Small intestine (tissue), 7 donors: Measurements from ENCODE around the gene STARD13. TPM values are rescaled to one million over a fixed set of nuclear protein-coding genes. Genes with fewer than 3 reads are reported as not detected.
A peak's percentile ranks its signal among the peaks of the same experiment; 100 is the strongest.

Experiments used
- DNase-seq, 2 donors: peaks; one replicate each; pipeline versions ENCODE4 v3.0.0 to v3.0.0-alpha.2; 2013
- FAIRE-seq: peaks from 2 replicates; lab custom pipeline; 2012; peaks lifted over from hg19 to GRCh38; lab: Jason Lieb, UNC
- H3K27ac ChIP-seq, 3 donors: one replicate each; pipeline ENCODE4 v1.5.1; 2013; ENCODE audit warnings: low read length in 2 of 3, mild to moderate bottlenecking in 2 of 3, control low read depth in 1 of 3, inconsistent platforms in 1 of 3, low read depth in 1 of 3, moderate library complexity in 1 of 3
- H3K27me3 ChIP-seq, 3 donors: one replicate each; pipeline ENCODE4 v1.6.1; 2013; ENCODE audit warnings: low read length in 3 of 3, inconsistent platforms in 1 of 3; ENCODE audit not compliant: control insufficient read depth in 3 of 3, insufficient read depth in 3 of 3
- H3K36me3 ChIP-seq, 3 donors: one replicate each; pipeline ENCODE4 v1.6.1; 2013; ENCODE audit warnings: low read length in 3 of 3, inconsistent platforms in 1 of 3, low read depth in 1 of 3, mild to moderate bottlenecking in 1 of 3, moderate library complexity in 1 of 3; ENCODE audit not compliant: control insufficient read depth in 3 of 3, insufficient read depth in 2 of 3
- H3K4me1 ChIP-seq, 3 donors: one replicate each; pipeline ENCODE4 v1.6.1; 2013; ENCODE audit warnings: low read length in 2 of 3, inconsistent platforms in 1 of 3, low read depth in 1 of 3, mild to moderate bottlenecking in 1 of 3, moderate library complexity in 1 of 3; ENCODE audit not compliant: control insufficient read depth in 3 of 3, insufficient read depth in 2 of 3
- H3K4me3 ChIP-seq, 3 donors: one replicate each; pipeline ENCODE4 v1.5.1; 2013; ENCODE audit warnings: low read length in 3 of 3, control low read depth in 1 of 3, inconsistent platforms in 1 of 3, low read depth in 1 of 3, mild to moderate bottlenecking in 1 of 3, moderate library complexity in 1 of 3
- H3K9me3 ChIP-seq, 2 donors: one replicate each; pipeline ENCODE4 v1.6.1; 2013; ENCODE audit warnings: low read depth in 1 of 2, low read length in 1 of 2; ENCODE audit not compliant: control insufficient read depth in 2 of 2, insufficient read depth in 1 of 2
- WGBS, 3 donors: extraction: QIAGEN DNeasy Blood & Tissue Kit; methylation state at CpG; one replicate each; pipeline ENCODE4 v1.1.7; 2013; 5-methylcytosine and 5-hydroxymethylcytosine counted together
- polyA plus RNA-seq, 4 donors: library from polyadenylated mRNA; stranded (reverse) in 3 of 4; unstranded in 1 of 4; fragments of 200-250 nt in 3 of 4; fragments of 120-200 nt in 1 of 4; gene quantifications; one replicate each; pipeline versions ENCODE4 v1.2.1 to v1.2.3, GENCODE V29; 2013
- donor health status: healthy with polysubstance abuse.
- donor health status: control.
- donor health status: control.
- donor health status: Bipolar disorder and iron deficiency.
- donor health status: healthy.

STARD13 gene
- polyA plus RNA-seq, 4 donors, result 2.2 to 15.3 (median 5.0) TPM

DNA sequence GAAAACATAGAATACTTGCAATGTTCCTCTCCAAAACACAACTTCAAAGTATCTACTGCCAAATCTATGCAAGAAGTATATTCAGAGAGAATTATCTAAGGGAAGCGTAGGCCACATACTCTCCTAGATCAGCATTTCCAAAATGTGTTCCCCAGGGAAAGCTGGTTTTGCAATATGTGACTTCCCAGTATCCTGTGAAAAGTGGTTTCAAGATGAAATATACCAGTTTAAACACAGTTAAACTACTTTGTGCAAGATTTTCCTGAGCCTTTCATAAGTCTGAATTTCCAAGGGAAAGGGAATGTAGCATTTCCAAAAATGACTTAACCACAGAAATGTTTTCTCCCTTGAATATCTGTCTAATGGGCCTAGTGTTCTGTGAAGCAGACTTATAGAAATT, 7.6 kb downstream of the STARD13 start:
- Histone ChIP-seq H3K27ac (no peak overlapping the region), H3K4me1 (peaks cover 0 to 22% (median 3%) of the 10 kb centered on the region in 3 donors)
- WGBS, 3 donors, result 85 to 97% (median 95%) methylated on average over 1 of the region's 1 CpG

DNA sequence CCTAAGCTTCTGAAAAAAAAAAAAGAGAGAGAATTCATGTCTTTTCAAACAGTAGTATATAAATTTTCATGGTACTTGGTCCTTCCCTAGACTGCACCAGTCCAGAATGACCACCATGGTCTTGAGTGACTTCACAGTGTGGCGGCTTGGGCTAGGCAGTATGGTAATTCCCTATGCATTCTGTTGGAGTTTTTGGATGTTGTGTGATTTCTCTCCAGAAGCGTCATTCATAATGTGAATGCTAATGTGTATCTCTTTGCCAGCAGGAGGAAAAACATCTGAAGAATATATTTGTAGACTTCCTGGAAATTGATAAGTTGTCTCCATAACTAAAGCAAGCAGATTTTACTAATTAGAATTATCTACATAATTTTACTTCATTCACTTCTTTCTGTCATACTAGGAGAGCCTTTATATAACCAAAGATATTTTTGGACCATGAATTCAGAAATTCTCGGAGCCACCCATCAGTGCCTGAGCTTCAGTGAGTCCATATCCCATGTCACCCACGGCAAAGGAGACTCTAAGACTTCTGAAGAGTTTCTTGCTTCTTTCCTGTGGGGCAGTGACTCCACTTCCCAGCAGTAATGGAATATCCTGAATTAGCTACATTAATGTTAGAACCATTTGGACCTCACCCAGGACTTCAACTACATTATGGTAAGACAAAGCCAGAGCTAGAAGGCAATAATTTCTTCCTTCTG, 8.4 kb downstream of the STARD13 start:
- WGBS, 3 donors, result 87 to 96% (median 91%) methylated on average over 4 of the region's 4 CpGs

More for the DNA sequence above, 7.6 kb downstream of the STARD13 start:
- no peak overlapping the region for H3K4me3 ChIP-seq
- H3K27me3 ChIP-seq, result no peaks in the 10 kb centered on the region
- no peaks in the 10 kb centered on the region for H3K36me3 ChIP-seq
- DNase-seq (no peak), FAIRE-seq (no peak)
- peaks cover 0 to 9% of the 10 kb centered on the region in 2 donors for H3K9me3 ChIP-seq

GRCh38 chr13:33276570-33276969, 9.0 kb downstream of the STARD13 start:
- peaks cover 0 to 9% of the 10 kb centered on the region in 2 donors for H3K9me3 ChIP-seq
- H3K4me1 ChIP-seq, result peaks cover 0 to 29% (median 8%) of the 10 kb centered on the region in 3 donors

More for the DNA sequence above, 8.4 kb downstream of the STARD13 start:
- Histone ChIP-seq H3K36me3 (no peaks in the 10 kb centered on the region), H3K27ac (no peak overlapping the region), H3K9me3 (peaks cover 0 to 9% of the 10 kb centered on the region in 2 donors), H3K27me3 (no peaks in the 10 kb centered on the region), H3K4me3 (no peak overlapping the region), H3K4me1 (peaks cover 0 to 23% (median 3%) of the 10 kb centered on the region in 3 donors)
- FAIRE-seq (no peak), DNase-seq (no peak)

DNA sequence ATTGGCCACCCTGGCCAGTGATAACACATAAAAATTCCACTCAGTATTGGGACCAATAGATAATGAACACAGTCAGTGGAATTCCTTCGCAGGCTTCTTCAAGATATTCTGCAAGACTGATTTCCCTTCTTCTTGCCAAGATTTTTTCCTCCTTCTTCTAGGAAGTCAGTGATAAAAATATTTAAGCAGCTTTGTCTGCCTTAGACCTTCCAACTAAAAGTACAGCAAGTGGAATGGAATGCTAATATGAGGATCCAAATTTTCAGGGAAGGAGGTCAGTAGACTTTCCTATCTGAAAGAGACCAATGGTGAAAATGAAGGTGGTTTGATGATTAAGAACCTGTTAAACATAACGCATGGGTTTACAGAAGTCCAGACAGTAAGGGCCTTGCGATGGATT, 9.6 kb downstream of the STARD13 start:
- Histone ChIP-seq H3K9me3 (peaks cover 0 to 9% of the 10 kb centered on the region in 2 donors), H3K36me3 (no peaks in the 10 kb centered on the region), H3K27me3 (no peaks in the 10 kb centered on the region), H3K4me3 (no peak overlapping the region), H3K27ac (no peak overlapping the region), H3K4me1 (peaks cover 0 to 35% (median 15%) of the 10 kb centered on the region in 3 donors)
- DNase-seq (no peak), FAIRE-seq (no peak)
- WGBS, 3 donors, result 79 to 97% (median 87%) methylated on average over 3 of the region's 3 CpGs

More at GRCh38 chr13:33276570-33276969, 9.0 kb downstream of the STARD13 start:
- no peak for DNase-seq
- no peak for FAIRE-seq
- H3K4me3 ChIP-seq, result no peak overlapping the region
- no peaks in the 10 kb centered on the region for H3K36me3 ChIP-seq
- no peaks in the 10 kb centered on the region for H3K27me3 ChIP-seq
- 53 to 62% (median 54%) methylated on average over 3 of the region's 3 CpGs for WGBS, 3 donors
- no peak overlapping the region for H3K27ac ChIP-seq

- 62 to 81% (median 69%) methylated on average over 4 of the region's 4 CpGs for WGBS, 3 donors
- Histone ChIP-seq H3K36me3 (no peaks in the 10 kb centered on the region), H3K9me3 (peaks cover 0 to 9% of the 10 kb centered on the region in 2 donors), H3K4me1 (peaks cover 0 to 33% (median 18%) of the 10 kb centered on the region in 3 donors), H3K27me3 (no peaks in the 10 kb centered on the region), H3K27ac (peak overlapping the region in 1 of 3 donors; percentile 80), H3K4me3 (no peak overlapping the region)
- no peak for FAIRE-seq
- DNase-seq, result no peak
Measured at GRCh38 chr13:33274264-33274663, 11.3 kb downstream of the STARD13 start.

- H3K4me3 ChIP-seq, result peak overlapping the region in 2 of 3 donors; percentile 2 to 22
- H3K27ac ChIP-seq, result peak overlapping the region; percentile 58 to 87 (median 80)
Measured at GRCh38 chr13:33272531-33273124, 12.9 kb downstream of the STARD13 start.

GRCh38 chr13:33271759-33272158, 13.8 kb downstream of the STARD13 start:
- WGBS, 3 donors, result 46 to 67% (median 57%) methylated on average over 4 of the region's 4 CpGs
- FAIRE-seq (no peak), DNase-seq (no peak)
- peaks cover 0 to 32% (median 18%) of the 10 kb centered on the region in 3 donors for H3K4me1 ChIP-seq
- peak overlapping the region; percentile 12 to 80 (median 68) for H3K27ac ChIP-seq
- no peak overlapping the region for H3K4me3 ChIP-seq
- no peaks in the 10 kb centered on the region for H3K36me3 ChIP-seq
- H3K9me3 ChIP-seq, result peaks cover 0 to 9% of the 10 kb centered on the region in 2 donors
- H3K27me3 ChIP-seq, result no peaks in the 10 kb centered on the region

More at GRCh38 chr13:33272531-33273124, 12.9 kb downstream of the STARD13 start:
- Histone ChIP-seq H3K4me1 (peaks cover 0 to 32% (median 18%) of the 10 kb centered on the region in 3 donors), H3K9me3 (peaks cover 0 to 9% of the 10 kb centered on the region in 2 donors), H3K36me3 (no peaks in the 10 kb centered on the region), H3K27me3 (no peaks in the 10 kb centered on the region)
- peak; percentile 85 to 91 for DNase-seq
- no peak for FAIRE-seq
- WGBS, 3 donors, result 13 to 61% (median 40%) methylated on average over 7 of the region's 7 CpGs

DNA sequence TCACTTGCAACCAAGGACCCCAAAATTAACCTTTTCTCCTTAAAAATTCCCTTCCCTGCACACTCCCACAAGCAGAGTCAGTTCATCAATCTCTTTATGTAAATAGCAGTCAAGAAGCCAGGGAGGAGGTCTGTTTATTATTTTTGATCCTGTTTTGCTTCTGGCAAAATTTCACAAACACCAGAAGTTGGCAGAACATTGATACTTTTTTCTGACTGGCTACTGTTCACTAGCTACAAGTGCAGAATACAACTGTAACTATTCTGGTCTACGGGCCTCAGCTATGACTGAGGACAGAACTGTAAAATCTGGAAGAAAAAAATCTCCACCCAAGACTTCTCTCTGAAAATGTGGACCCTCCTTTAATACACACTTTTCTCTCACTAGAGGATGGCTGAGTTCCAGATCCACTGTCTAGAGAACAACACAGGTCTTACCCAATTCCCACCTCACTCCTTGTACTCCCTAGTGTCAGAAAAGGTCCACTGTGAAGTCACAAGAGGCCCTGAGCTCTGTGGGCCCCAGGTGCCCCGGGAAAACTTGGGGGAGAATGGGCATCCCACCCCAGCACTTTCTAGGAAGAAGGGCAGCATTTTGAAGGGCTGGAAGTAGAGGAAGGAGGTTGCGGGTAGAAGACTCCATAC, 14.5 kb downstream of the STARD13 start:
- Histone ChIP-seq H3K27ac (peak overlapping the region; percentile 12 to 80 (median 68)), H3K4me1 (peaks cover 0 to 32% (median 20%) of the 10 kb centered on the region in 3 donors), H3K36me3 (no peaks in the 10 kb centered on the region), H3K9me3 (peaks cover 0 to 9% of the 10 kb centered on the region in 2 donors), H3K4me3 (no peak overlapping the region), H3K27me3 (no peaks in the 10 kb centered on the region)
- WGBS, 3 donors, result 52 to 75% (median 66%) methylated on average over 3 of the region's 3 CpGs
- DNase-seq (no peak), FAIRE-seq (no peak)
